SU-DHL-6 (cell line): ENCODE results near the gene OR1E2.
"Not testable (repeated sequence)": the region's sequence is repeated elsewhere in the genome, so short reads cannot be mapped to it uniquely, and the experiment has no call there.

ENCODE experiments used
- EZH2phosphoT487 ChIP-seq: fragments of 200-600 bp; sonication (generic), shearing (Covaris generic); conservative IDR thresholded peaks from 2 replicates; pipeline ENCODE4 v1.6.1; 2018; ENCODE audit warnings: mild to moderate bottlenecking, antibody characterized with exemption, low read length, moderate library complexity, mixed read lengths
- TF ChIP-seq, protein P1 (sequence below): fragments of 200-600 bp; sonication (generic); IDR thresholded peaks from one replicate; pipeline ENCODE4 v1.5.1; 2017; ENCODE audit warnings: antibody characterized with exemption, mild to moderate bottlenecking, low read length, moderate library complexity; ENCODE audit not compliant: insufficient read depth, poor library complexity, severe bottlenecking

DNA sequence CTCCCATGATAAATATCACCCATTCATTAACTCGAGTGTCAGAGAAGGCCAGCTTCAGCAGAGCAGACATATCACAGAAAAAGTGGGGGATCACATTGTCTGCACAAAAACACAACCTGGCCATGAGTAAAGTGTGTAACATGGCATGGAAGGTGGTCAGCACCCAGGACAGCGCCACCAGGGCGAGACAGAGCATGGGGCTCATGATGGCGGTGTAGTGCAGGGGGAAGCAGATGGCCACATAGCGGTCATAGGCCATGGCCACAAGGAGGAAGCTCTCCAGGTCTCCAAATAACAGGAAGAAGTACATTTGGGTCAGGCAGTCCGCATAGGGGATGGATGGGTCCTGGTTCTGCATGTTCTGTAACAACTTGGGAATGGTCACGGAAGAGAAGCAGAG is 35.8 kb downstream of the OR1E2 start:
- TF ChIP-seq, protein P1, sequence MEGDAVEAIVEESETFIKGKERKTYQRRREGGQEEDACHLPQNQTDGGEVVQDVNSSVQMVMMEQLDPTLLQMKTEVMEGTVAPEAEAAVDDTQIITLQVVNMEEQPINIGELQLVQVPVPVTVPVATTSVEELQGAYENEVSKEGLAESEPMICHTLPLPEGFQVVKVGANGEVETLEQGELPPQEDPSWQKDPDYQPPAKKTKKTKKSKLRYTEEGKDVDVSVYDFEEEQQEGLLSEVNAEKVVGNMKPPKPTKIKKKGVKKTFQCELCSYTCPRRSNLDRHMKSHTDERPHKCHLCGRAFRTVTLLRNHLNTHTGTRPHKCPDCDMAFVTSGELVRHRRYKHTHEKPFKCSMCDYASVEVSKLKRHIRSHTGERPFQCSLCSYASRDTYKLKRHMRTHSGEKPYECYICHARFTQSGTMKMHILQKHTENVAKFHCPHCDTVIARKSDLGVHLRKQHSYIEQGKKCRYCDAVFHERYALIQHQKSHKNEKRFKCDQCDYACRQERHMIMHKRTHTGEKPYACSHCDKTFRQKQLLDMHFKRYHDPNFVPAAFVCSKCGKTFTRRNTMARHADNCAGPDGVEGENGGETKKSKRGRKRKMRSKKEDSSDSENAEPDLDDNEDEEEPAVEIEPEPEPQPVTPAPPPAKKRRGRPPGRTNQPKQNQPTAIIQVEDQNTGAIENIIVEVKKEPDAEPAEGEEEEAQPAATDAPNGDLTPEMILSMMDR = not testable (repeated sequence)
- not testable (repeated sequence) for TF ChIP-seq EZH2phosphoT487
